Measurements from ENCODE around the gene MYCBP.

GRCh38 chr1:38833146-38833545, 40.0 kb downstream of the MYCBP start:
- TF ChIP-seq CTCF (IDR thresholded peaks at IDR 0.05) = no peak
- TF ChIP-seq POLR2A (IDR thresholded peaks at IDR 0.05) = no peak

All from uterus (tissue), 2 donors.